NCI-H2171 (cell line): ENCODE measurements around the gene LDHAL6A.

Experiments
- DNase-seq: peaks from one replicate; lab custom pipeline; 2025; lab: John Stamatoyannopoulos, UW

Gene LDHAL6A

GRCh38 chr11:18490736-18491485, 35.3 kb downstream of the LDHAL6A start:
- DNase-seq, result no peak

GRCh38 chr11:18491924-18492323, 36.3 kb downstream of the LDHAL6A start:
- DNase-seq, result no peak

- no peak for DNase-seq
Measured at GRCh38 chr11:18492888-18493287, 37.2 kb downstream of the LDHAL6A start.

- DNase-seq, result no peak
Measured at GRCh38 chr11:18493310-18493709, 37.7 kb downstream of the LDHAL6A start.

GRCh38 chr11:18495271-18495670, 39.6 kb downstream of the LDHAL6A start:
- DNase-seq, result no peak

GRCh38 chr11:18495703-18496102, 40.0 kb downstream of the LDHAL6A start:
- no peak for DNase-seq

- DNase-seq, result no peak
Measured at GRCh38 chr11:18498039-18498438, 42.4 kb downstream of the LDHAL6A start.

GRCh38 chr11:18501629-18502028, 46.0 kb downstream of the LDHAL6A start:
- no peak for DNase-seq

- no peak for DNase-seq
Measured at GRCh38 chr11:18502352-18502751, 46.7 kb downstream of the LDHAL6A start.

GRCh38 chr11:18521122-18521521, 65.5 kb downstream of the LDHAL6A start:
- no peak for DNase-seq

- no peak for DNase-seq
Measured at GRCh38 chr11:18522388-18522787, 66.7 kb downstream of the LDHAL6A start.

GRCh38 chr11:18523084-18523483, 67.4 kb downstream of the LDHAL6A start:
- no peak for DNase-seq

GRCh38 chr11:18524248-18524647, 68.6 kb downstream of the LDHAL6A start:
- DNase-seq, result no peak

- no peak for DNase-seq
Measured at GRCh38 chr11:18526130-18526520, 70.5 kb downstream of the LDHAL6A start.

- DNase-seq, result peak; percentile 70
Measured at GRCh38 chr11:18526521-18527296, 71.1 kb downstream of the LDHAL6A start, which contains the start of gene TSG101. TSS of gene TSG101 (minus strand) at chr11:18526942. CDS start at chr11:18526816, 126 bp downstream.

GRCh38 chr11:18527512-18527911, 71.9 kb downstream of the LDHAL6A start:
- DNase-seq, result no peak
